Karpas-422 (cell line): ENCODE data around the gene LRRN1. TPM values are rescaled to one million over a fixed set of nuclear protein-coding genes. Genes with fewer than 3 reads are reported as not detected.
"Not testable (repeated sequence)": the region's sequence is repeated elsewhere in the genome, so short reads cannot be mapped to it uniquely, and the experiment has no call there.

Experiments used
- DNase-seq: peaks from one replicate; pipeline ENCODE4 v3.0.0-alpha.2; 2015
- H2AFZ ChIP-seq: fragments of 200-600 bp; sonication (generic); 2 replicates; pipeline ENCODE4 v1.6.1; 2014; ENCODE audit warnings: antibody characterized with exemption, low read length, mixed read lengths
- H3K27ac ChIP-seq: fragments of 200-600 bp; sonication (generic); 2 replicates; pipeline ENCODE4 v1.5.1; 2014; ENCODE audit warnings: mild to moderate bottlenecking, low read length, moderate library complexity
- H3K27me3 ChIP-seq: fragments of 200-600 bp; sonication (generic); 2 replicates; pipeline ENCODE4 v1.6.1; 2014; ENCODE audit warnings: low read length, mixed read lengths
- H3K36me3 ChIP-seq: fragments of 200-600 bp; sonication (generic); 2 replicates; pipeline ENCODE4 v1.6.1; 2014; ENCODE audit warnings: low read length, mixed read lengths; ENCODE audit not compliant: insufficient read depth
- H3K4me1 ChIP-seq: fragments of 200-600 bp; sonication (generic); 2 replicates; pipeline ENCODE4 v1.6.1; 2014; ENCODE audit warnings: mild to moderate bottlenecking, low read length, mixed read lengths
- H3K4me2 ChIP-seq: fragments of 200-600 bp; sonication (generic); 2 replicates; pipeline ENCODE4 v1.6.1; 2014; ENCODE audit warnings: low read length, low read depth, mild to moderate bottlenecking; ENCODE audit not compliant: poor library complexity, severe bottlenecking
- H3K4me3 ChIP-seq: fragments of 200-600 bp; sonication (generic); 2 replicates; pipeline ENCODE4 v1.5.1; 2014; ENCODE audit warnings: mild to moderate bottlenecking, antibody characterized with exemption, low read length, mixed read lengths
- H3K79me2 ChIP-seq: fragments of 200-600 bp; sonication (generic); 2 replicates; pipeline ENCODE4 v1.6.1; 2014; ENCODE audit warnings: mild to moderate bottlenecking, low read length, mixed read lengths
- H3K9ac ChIP-seq: fragments of 200-600 bp; sonication (generic); 2 replicates; pipeline ENCODE4 v1.6.0; 2014; ENCODE audit warnings: low read length
- H3K9me2 ChIP-seq: fragments of 200-600 bp; sonication (generic), shearing (Covaris generic); replicated peaks from 2 replicates; pipeline ENCODE4 v1.6.0; 2014; ENCODE audit warnings: mild to moderate bottlenecking, low read length, moderate library complexity; ENCODE audit not compliant: insufficient read depth
- H3K9me3 ChIP-seq: fragments of 300-700, 200-600 bp; sonication (generic); 2 replicates; pipeline ENCODE4 v1.6.1; 2014; ENCODE audit warnings: low read length, mixed read lengths
- H4K20me1 ChIP-seq: fragments of 200-600 bp; sonication (generic); 2 replicates; pipeline ENCODE4 v1.6.1; 2014; ENCODE audit warnings: mild to moderate bottlenecking, antibody characterized with exemption, low read length, low read depth; ENCODE audit not compliant: insufficient read depth
- total RNA-seq: library from RNA; depleted of rRNA; stranded (reverse); fragments of >200 nt; shearing (Covaris generic); gene quantifications from 2 replicates; pipeline ENCODE4 v1.2.3, GENCODE V29; 2014; ENCODE audit warnings: low replicate concordance

The LRRN1 gene
- total RNA-seq, 1 experiment from 2014 or later = not detected

GRCh38 chr3:3815206-3815605, 16.0 kb downstream of the LRRN1 start:
- no peak overlapping the region for H3K9ac ChIP-seq
- no peak for DNase-seq
- H4K20me1 ChIP-seq = no peaks in the 10 kb centered on the region

GRCh38 chr3:3816034-3816433, 16.8 kb downstream of the LRRN1 start:
- H3K9me2 ChIP-seq = no peaks in the 10 kb centered on the region
- DNase-seq = no peak
- H4K20me1 ChIP-seq = no peaks in the 10 kb centered on the region
- H3K4me3 ChIP-seq = no peak overlapping the region
- H3K9me3 ChIP-seq = no peaks in the 10 kb centered on the region
- no peaks in the 10 kb centered on the region for H3K36me3 ChIP-seq
- no peaks in the 10 kb centered on the region for H3K27me3 ChIP-seq
- H3K79me2 ChIP-seq = no peaks in the 10 kb centered on the region
- H3K9ac ChIP-seq = no peak overlapping the region
- no peaks in the 10 kb centered on the region for H3K4me1 ChIP-seq
- no peak overlapping the region for H3K27ac ChIP-seq
- H3K4me2 ChIP-seq = no peak overlapping the region
- no peak overlapping the region for H2AFZ ChIP-seq

More at GRCh38 chr3:3815206-3815605, 16.0 kb downstream of the LRRN1 start:
- Histone ChIP-seq H3K36me3 (no peaks in the 10 kb centered on the region), H3K4me1 (no peaks in the 10 kb centered on the region), H3K27ac (no peak overlapping the region), H3K9me3 (no peaks in the 10 kb centered on the region), H3K9me2 (no peaks in the 10 kb centered on the region), H3K79me2 (no peaks in the 10 kb centered on the region), H3K27me3 (no peaks in the 10 kb centered on the region), H2AFZ (no peak overlapping the region), H3K4me2 (no peak overlapping the region), H3K4me3 (no peak overlapping the region)

- no peaks in the 10 kb centered on the region for H3K9me2 ChIP-seq
- H3K79me2 ChIP-seq = no peaks in the 10 kb centered on the region
- no peak overlapping the region for H2AFZ ChIP-seq
- H3K4me1 ChIP-seq = no peaks in the 10 kb centered on the region
- no peak overlapping the region for H3K9ac ChIP-seq
- no peak for DNase-seq
- H3K4me3 ChIP-seq = no peak overlapping the region
- no peak overlapping the region for H3K27ac ChIP-seq
- no peaks in the 10 kb centered on the region for H3K36me3 ChIP-seq
- H3K27me3 ChIP-seq = no peaks in the 10 kb centered on the region
- no peak overlapping the region for H3K4me2 ChIP-seq
- no peaks in the 10 kb centered on the region for H4K20me1 ChIP-seq
- H3K9me3 ChIP-seq = no peaks in the 10 kb centered on the region
Observed at GRCh38 chr3:3817865-3818264, 18.6 kb downstream of the LRRN1 start.

- Histone ChIP-seq H3K4me2 (no peak overlapping the region), H3K27me3 (no peaks in the 10 kb centered on the region), H3K9me3 (no peaks in the 10 kb centered on the region), H3K27ac (no peak overlapping the region), H3K9ac (no peak overlapping the region), H3K79me2 (no peaks in the 10 kb centered on the region), H3K4me3 (no peak overlapping the region), H3K4me1 (no peaks in the 10 kb centered on the region), H2AFZ (no peak overlapping the region), H3K36me3 (no peaks in the 10 kb centered on the region), H4K20me1 (no peaks in the 10 kb centered on the region), H3K9me2 (no peaks in the 10 kb centered on the region)
- no peak for DNase-seq
Observed at GRCh38 chr3:3821777-3822176, 22.5 kb downstream of the LRRN1 start.

GRCh38 chr3:3825035-3825434, 25.8 kb downstream of the LRRN1 start:
- Histone ChIP-seq H4K20me1 (no peaks in the 10 kb centered on the region), H2AFZ (no peak overlapping the region), H3K4me2 (no peak overlapping the region), H3K36me3 (no peaks in the 10 kb centered on the region), H3K27ac (no peak overlapping the region), H3K9me2 (no peaks in the 10 kb centered on the region), H3K79me2 (no peaks in the 10 kb centered on the region), H3K9ac (no peak overlapping the region), H3K4me1 (no peaks in the 10 kb centered on the region), H3K9me3 (no peaks in the 10 kb centered on the region), H3K27me3 (no peaks in the 10 kb centered on the region), H3K4me3 (no peak overlapping the region)
- DNase-seq = no peak

GRCh38 chr3:3826521-3826920, 27.3 kb downstream of the LRRN1 start:
- no peak for DNase-seq
- Histone ChIP-seq H3K4me3 (no peak overlapping the region), H3K9me3 (no peaks in the 10 kb centered on the region), H4K20me1 (no peaks in the 10 kb centered on the region), H3K36me3 (no peaks in the 10 kb centered on the region), H3K9me2 (no peaks in the 10 kb centered on the region), H3K27me3 (no peaks in the 10 kb centered on the region), H3K4me1 (no peaks in the 10 kb centered on the region), H3K4me2 (no peak overlapping the region), H2AFZ (no peak overlapping the region), H3K27ac (no peak overlapping the region), H3K9ac (no peak overlapping the region), H3K79me2 (no peaks in the 10 kb centered on the region)

DNA sequence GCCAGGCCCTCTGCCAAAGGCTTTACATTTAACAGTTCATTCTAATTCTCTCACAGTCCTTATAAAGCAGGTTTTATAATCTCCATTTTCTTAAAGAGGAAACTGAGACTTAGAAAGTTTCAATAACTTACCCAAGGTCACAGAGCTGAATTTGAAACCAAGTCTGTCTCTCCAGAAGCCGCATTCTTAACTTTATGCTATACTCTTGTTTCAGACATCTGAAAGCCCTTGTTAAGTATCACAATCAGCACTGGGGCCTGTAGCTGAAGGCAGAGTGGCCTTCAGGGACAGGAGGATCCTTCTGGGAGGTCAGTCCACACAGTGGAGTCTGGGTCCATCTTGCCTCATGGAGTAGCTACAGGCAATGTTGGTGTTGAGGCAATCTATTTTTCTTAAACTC, 27.9 kb downstream of the LRRN1 start:
- H2AFZ ChIP-seq = no peak overlapping the region
- no peaks in the 10 kb centered on the region for H3K9me3 ChIP-seq
- no peak overlapping the region for H3K9ac ChIP-seq
- H3K36me3 ChIP-seq = no peaks in the 10 kb centered on the region
- no peak overlapping the region for H3K4me3 ChIP-seq
- H3K4me1 ChIP-seq = no peaks in the 10 kb centered on the region
- H3K4me2 ChIP-seq = no peak overlapping the region
- no peak for DNase-seq
- H3K79me2 ChIP-seq = no peaks in the 10 kb centered on the region
- no peaks in the 10 kb centered on the region for H4K20me1 ChIP-seq
- H3K9me2 ChIP-seq = no peaks in the 10 kb centered on the region
- no peak overlapping the region for H3K27ac ChIP-seq
- no peaks in the 10 kb centered on the region for H3K27me3 ChIP-seq

- H4K20me1 ChIP-seq, H3K9ac ChIP-seq, DNase-seq, H3K4me1 ChIP-seq, H3K9me2 ChIP-seq, H3K27me3 ChIP-seq, H3K36me3 ChIP-seq, H3K4me3 ChIP-seq, H3K4me2 ChIP-seq, H2AFZ ChIP-seq, H3K27ac ChIP-seq, H3K79me2 ChIP-seq, H3K9me3 ChIP-seq: not testable (repeated sequence)
Observed at GRCh38 chr3:3828417-3828816, 29.2 kb downstream of the LRRN1 start.

- H3K27me3 ChIP-seq = no peaks in the 10 kb centered on the region
- H3K36me3 ChIP-seq = no peaks in the 10 kb centered on the region
Observed at GRCh38 chr3:3836845-3837244, 37.6 kb downstream of the LRRN1 start.

More at GRCh38 chr3:3836845-3837244, 37.6 kb downstream of the LRRN1 start:
- Histone ChIP-seq H4K20me1 (no peaks in the 10 kb centered on the region), H3K9ac (no peak overlapping the region), H2AFZ (no peak overlapping the region), H3K79me2 (no peaks in the 10 kb centered on the region), H3K9me3 (no peaks in the 10 kb centered on the region), H3K9me2 (no peaks in the 10 kb centered on the region), H3K4me3 (no peak overlapping the region), H3K4me2 (no peak overlapping the region), H3K4me1 (no peaks in the 10 kb centered on the region), H3K27ac (no peak overlapping the region)
- no peak for DNase-seq
